Activated naive CD4-positive, alpha-beta T cell (primary cell): Measurements from ENCODE around the gene ULBP3.

Experiments used
- DNase-seq, 4 experiments: peaks; one replicate each; lab custom pipeline; 2025; lab: John Stamatoyannopoulos, UW

ULBP3 gene

GRCh38 chr6:150068720-150069648, at the start of gene ULBP3:
Gene ULBP3 (minus strand): TSS chr6:150069121. CDS start chr6:150069066, 55 bp downstream.
- DNase-seq: peak; percentile 17 to 53 (median 36)

DNA sequence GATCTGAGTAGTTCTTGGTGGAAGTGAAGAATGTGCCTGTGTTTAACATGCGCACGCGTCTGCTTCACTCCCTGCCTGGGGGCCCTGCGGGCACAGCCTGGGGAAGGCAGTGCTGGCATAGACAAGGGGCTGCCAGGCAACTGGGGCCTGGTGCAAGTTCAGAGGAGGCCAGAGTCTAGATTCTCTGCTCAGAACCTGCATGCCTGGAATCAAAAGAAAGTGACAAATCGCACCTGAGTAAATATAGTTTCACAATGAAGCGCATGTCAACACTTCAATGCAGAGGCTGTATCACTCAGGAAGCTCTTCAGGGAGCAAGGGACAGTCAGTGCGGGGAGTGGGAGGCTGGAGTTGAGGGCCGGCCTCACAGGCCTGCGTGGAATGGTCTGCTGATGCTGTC, 49.7 kb upstream of the ULBP3 start:
- no peak for DNase-seq

- no peak for DNase-seq
Measured at GRCh38 chr6:150118203-150118602, 49.3 kb upstream of the ULBP3 start.

- no peak for DNase-seq
Measured at GRCh38 chr6:150116200-150116800, 47.4 kb upstream of the ULBP3 start.

GRCh38 chr6:150115769-150116168, 46.8 kb upstream of the ULBP3 start:
- no peak for DNase-seq

- DNase-seq: no peak
Measured at GRCh38 chr6:150112233-150112632, 43.3 kb upstream of the ULBP3 start.

- no peak for DNase-seq
Measured at GRCh38 chr6:150102750-150103270, 33.9 kb upstream of the ULBP3 start.

- DNase-seq: no peak
Measured at GRCh38 chr6:150100745-150101144, 31.8 kb upstream of the ULBP3 start.

GRCh38 chr6:150099953-150100352, 31.0 kb upstream of the ULBP3 start:
- no peak for DNase-seq

- no peak for DNase-seq
Measured at GRCh38 chr6:150099546-150099945, 30.6 kb upstream of the ULBP3 start.

DNA sequence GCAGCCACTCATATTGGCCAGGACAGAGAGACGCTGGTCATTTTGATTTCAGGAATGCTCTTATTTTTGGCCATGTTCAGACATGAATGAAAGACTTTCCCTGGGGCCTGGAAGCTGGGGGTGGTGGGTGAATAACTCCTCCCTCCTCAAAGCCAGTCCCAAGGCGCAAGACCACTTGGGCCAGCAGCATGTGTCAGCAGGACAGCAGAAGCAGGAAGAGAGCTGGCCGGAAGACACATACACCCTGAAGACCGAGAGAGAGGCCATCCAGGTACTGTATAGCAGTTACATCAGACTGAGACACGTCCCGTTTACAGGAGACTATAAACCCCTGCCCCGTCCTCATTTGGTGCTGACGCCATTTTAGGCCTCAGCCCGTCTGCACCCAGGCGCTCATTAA, 29.2 kb upstream of the ULBP3 start:
- DNase-seq: no peak

GRCh38 chr6:150093397-150093796, 24.5 kb upstream of the ULBP3 start:
- DNase-seq: no peak

- DNase-seq: no peak
Measured at GRCh38 chr6:150091476-150091875, 22.6 kb upstream of the ULBP3 start.

- DNase-seq: no peak
Measured at GRCh38 chr6:150090328-150090727, 21.4 kb upstream of the ULBP3 start.

- no peak for DNase-seq
Measured at GRCh38 chr6:150088481-150089154, 19.7 kb upstream of the ULBP3 start.

DNA sequence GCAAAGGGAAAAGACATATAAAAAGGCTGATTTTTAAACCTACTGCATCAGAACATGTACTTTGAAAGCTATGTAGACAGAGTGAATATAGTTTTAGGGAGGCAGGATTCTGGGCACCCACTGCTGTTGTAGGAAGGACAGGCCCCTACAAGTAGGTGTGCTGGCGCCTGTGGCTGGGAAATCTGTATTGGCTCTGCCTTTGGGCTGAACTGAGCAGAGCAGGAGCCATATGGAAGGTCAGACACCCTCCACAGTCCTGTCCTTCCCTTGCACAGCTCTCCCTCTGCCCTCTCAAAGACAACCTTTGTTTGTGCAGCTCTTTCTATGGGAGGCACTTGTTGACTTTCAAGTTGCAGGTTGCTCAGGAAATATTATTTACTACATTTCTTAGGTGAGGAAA, 18.4 kb upstream of the ULBP3 start:
- no peak for DNase-seq

DNA sequence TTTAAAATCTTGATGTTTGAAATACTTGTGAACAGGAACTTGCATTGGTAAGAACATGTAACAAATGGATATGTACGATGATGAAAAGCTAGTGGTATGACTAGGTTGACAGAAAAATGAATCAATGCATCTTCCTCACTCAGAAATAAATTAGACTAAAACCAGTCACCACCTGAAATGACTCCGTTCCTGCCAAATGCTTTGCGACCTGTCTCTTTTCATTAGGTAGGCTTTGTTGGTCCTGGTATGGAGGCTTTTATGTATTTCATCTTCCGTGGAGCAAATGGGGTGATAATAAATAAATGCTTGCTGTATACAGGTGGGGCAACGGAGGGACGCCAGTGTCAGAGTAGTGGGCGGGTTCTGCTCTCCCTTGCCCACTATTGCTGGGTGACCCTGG, 17.1 kb upstream of the ULBP3 start:
- no peak for DNase-seq

GRCh38 chr6:150084426-150084825, 15.5 kb upstream of the ULBP3 start:
- no peak for DNase-seq

GRCh38 chr6:150083839-150084238, 14.9 kb upstream of the ULBP3 start:
- DNase-seq: no peak

GRCh38 chr6:150081702-150082101, 12.8 kb upstream of the ULBP3 start:
- no peak for DNase-seq

DNA sequence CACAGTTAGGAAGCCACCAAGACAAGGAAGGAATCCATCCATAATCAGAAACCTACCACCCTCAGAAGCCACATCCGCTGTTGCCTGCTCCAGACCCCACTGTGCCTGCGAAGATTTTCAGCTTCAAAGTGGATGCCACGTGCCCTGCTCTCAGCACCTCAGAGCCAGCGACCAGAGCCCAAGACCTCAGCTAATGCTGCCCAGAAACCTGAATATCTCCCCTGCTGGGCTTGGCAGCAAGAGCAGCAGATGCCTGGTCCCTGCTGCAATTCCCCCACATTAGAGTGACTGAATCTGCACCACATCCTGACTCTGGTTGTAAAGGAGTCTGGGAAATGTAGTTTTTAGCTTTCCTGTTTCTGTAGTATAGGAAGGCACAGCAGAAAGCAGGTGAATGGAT, 10.7 kb upstream of the ULBP3 start:
- no peak for DNase-seq

- no peak for DNase-seq
Measured at GRCh38 chr6:150078788-150079187, 9.9 kb upstream of the ULBP3 start.
